Transverse colon (tissue), 4 donors: ENCODE measurements around the gene ONECUT1. TPM values are rescaled to one million over a fixed set of nuclear protein-coding genes. Genes with fewer than 3 reads are reported as not detected.

Experiments
- DNase-seq: peaks from one replicate; pipeline ENCODE4 v3.0.0-alpha.2; 2019
- H3K27ac ChIP-seq, 4 donors: fragments of 200-600 bp; sonication (generic); 2 replicates each; pipeline ENCODE4 v1.5.1; 2016 to 2018; ENCODE audit warnings: inconsistent platforms in 4 of 4
- H3K27me3 ChIP-seq: fragments of 200-600 bp; sonication (generic); 2 replicates; pipeline ENCODE4 v1.5.1; 2017; ENCODE audit warnings: inconsistent platforms
- H3K36me3 ChIP-seq, 4 donors: fragments of 200-600 bp; sonication (generic); 2 replicates each; pipeline ENCODE4 v1.5.1; 2017 to 2019; ENCODE audit warnings: inconsistent platforms in 4 of 4
- H3K4me1 ChIP-seq, 4 donors: fragments of 200-600 bp; sonication (generic); 2 replicates each; pipeline ENCODE4 v1.5.1; 2017 to 2020; ENCODE audit warnings: inconsistent platforms in 4 of 4
- H3K4me3 ChIP-seq, 4 donors: fragments of 200-600 bp; sonication (generic); 1 replicate in 1 of 4; 2 replicates in 3 of 4; pipeline versions ENCODE4 v1.5.1 to v1.6.1; 2017 to 2019; ENCODE audit warnings: inconsistent platforms in 4 of 4
- H3K9me3 ChIP-seq, 2 donors: fragments of 200-600 bp; sonication (generic); 2 replicates each; pipeline ENCODE4 v1.5.1; 2017 to 2019; ENCODE audit warnings: inconsistent platforms in 2 of 2
- EP300 ChIP-seq: sonication (generic); formaldehyde crosslinking; IDR thresholded peaks from one replicate; pipeline ENCODE4 v1.6.1; 2017; ENCODE audit warnings: antibody characterized with exemption, low read depth
- POLR2A ChIP-seq: fragments of 450-650 bp; IDR thresholded peaks from one replicate; pipeline ENCODE4 v1.6.1; 2016; ENCODE audit warnings: antibody characterized with exemption, mild to moderate bottlenecking, moderate library complexity
- POLR2AphosphoS5 ChIP-seq, 3 donors: sonication (generic); formaldehyde crosslinking; IDR thresholded peaks; one replicate each; pipeline ENCODE4 v1.6.1; 2016; ENCODE audit warnings: antibody characterized with exemption in 3 of 3
- WGBS, 2 donors: methylation state at CpG; one replicate each; pipeline ENCODE4 v1.1.5; 2018; ENCODE audit warnings: low coverage in 1 of 2; 5-methylcytosine and 5-hydroxymethylcytosine counted together
- in situ Hi-C, 4 donors: fragments of 200-750 bp; cut with MboI; loops; one replicate each; pipeline versions ENCODE4 v1.15.0 to v1.15.1; 2017; ENCODE audit warnings: low sequenced_read_pairs in 3 of 4, low pct_ligation_motif_present in 1 of 4, low pct_unique_long_range_greater_than_20kb in 1 of 4
- intact Hi-C: fragments of 100-400 bp; cut with DNase I; formaldehyde crosslinking; loops from one replicate; pipeline ENCODE4 v1.15.1; 2023; ENCODE audit warnings: low total_unique reads
- total RNA-seq, 4 donors: library from RNA; depleted of rRNA; stranded (reverse); fragments of >200 nt; gene quantifications; one replicate each; pipeline ENCODE4 v1.1.0, GENCODE V29; 2016
- TF ChIP-seq, protein P1 (sequence below), 5 experiments: fragments of 200-600 bp in 3 of 5; fragments of 450-650 bp in 2 of 5; sonication (generic) in 3 of 5; IDR thresholded peaks; 1 replicate in 2 of 5; 2 replicates in 3 of 5; pipeline ENCODE4 v1.5.1; 2016 to 2017; ENCODE audit warnings: antibody characterized with exemption in 5 of 5, inconsistent platforms in 3 of 5, mild to moderate bottlenecking in 2 of 5, moderate library complexity in 1 of 5

The ONECUT1 gene
- total RNA-seq, 4 donors from 2014 or later = 0.64 TPM; not detected in 3

DNA sequence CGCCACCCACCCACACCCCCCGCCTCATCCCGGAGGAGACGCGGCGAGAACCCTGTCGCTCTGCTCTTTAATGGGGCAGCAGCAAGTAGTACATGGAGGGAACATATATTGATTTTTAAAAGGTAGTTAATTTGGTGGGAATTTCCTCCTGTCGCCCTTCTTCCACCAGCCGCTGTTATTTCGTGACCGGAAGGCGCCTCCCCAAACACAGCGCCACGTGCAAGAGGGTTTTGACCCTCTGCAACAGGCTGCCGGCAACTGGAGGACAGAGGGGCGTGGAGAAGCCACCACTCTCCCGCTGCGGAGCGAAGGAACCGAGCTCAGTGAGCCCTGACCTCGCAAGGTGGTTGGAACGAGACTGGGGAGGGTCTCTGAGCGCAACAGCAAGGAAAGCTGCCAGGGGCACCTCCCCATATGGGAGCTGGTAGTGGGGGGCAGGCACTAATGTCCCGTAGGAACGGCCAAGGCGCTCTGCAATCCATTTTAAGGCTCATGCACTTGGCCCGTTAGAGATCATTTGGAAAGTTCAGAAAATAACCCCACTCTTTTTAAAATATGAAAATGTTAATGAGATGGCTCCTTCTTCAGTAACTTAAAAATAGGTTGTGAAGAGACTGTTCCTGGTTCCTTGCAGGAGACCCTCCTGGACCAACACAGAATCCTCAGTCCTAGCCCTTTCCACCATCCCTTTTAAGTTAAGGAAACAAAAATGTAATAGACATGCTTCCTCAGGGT is 4.3 kb downstream of the ONECUT1 start:
- WGBS, 2 donors = 7% methylated on average over 3 to 24 of the region's 27 CpGs
- intact Hi-C loops = no loop called here
- no peak for TF ChIP-seq POLR2AphosphoS5 (IDR thresholded peaks at IDR 0.05)
- TF ChIP-seq POLR2A = no peak
- peaks cover 100% of the 10 kb centered on the region for H3K27me3 ChIP-seq
- DNase-seq = no peak
- in situ Hi-C loops = loop anchor here in 1 of 4 donors (25.0 kb wide), 2 partner anchors 401 to 926 kb away; no protein-coding TSS in a partner anchor
- H3K4me1 ChIP-seq = peaks cover 0 to 45% (median 31%) of the 10 kb centered on the region in 4 donors
- H3K27ac ChIP-seq = no peak overlapping the region
- H3K36me3 ChIP-seq = no peaks in the 10 kb centered on the region
- no peaks in the 10 kb centered on the region for H3K9me3 ChIP-seq
- no peak overlapping the region for H3K4me3 ChIP-seq

DNA sequence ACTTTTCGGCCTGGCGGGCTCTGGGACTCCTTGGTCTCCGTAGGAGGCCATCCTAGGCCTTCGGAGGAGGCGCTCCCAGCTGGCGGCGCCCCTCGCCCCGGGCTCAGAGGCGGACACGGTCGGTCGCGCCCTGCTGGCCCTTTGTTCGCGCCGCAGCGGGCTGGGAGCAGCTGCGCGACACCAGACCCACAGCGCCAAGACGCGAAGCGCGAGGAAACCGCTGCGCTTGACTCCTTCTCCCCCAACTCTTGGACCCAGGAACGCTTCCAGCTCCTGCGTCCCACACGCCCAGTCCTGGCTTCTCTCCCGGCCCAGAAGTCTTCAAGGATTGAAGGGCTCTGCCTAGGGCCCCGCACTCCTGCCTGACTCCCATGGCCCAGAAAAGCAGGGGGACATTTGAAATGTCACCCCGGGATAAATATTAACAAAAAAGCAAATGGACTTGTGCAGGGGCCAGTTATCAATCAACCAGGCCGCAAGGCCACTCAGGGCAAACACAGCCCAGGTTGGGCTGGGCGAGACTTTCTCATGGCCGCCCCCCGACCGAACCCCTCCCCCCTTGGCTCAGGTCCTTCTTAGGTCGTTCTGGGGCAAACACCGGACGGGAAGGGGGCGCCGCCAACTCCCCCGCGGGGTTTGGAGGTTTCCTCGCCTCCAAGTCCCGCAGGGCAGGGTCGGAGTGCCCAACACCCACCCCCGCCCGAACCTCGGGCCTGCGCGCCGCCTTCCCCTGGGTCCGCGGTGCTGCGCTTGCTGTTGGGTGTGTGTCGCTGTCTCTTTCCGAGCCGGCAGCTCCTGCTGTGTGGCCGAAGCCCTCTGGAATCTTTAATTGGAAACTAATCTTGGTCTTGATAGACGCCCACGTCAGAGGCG is 5.1 kb downstream of the ONECUT1 start:
- in situ Hi-C loops (loop anchor here in 1 of 4 donors (25.0 kb wide), 2 partner anchors 402 to 927 kb away; no protein-coding TSS in a partner anchor), intact Hi-C loops (no loop called here)
- Histone ChIP-seq H3K27ac (no peak overlapping the region), H3K4me1 (peaks cover 0 to 39% (median 28%) of the 10 kb centered on the region in 4 donors), H3K36me3 (no peaks in the 10 kb centered on the region), H3K4me3 (no peak overlapping the region), H3K27me3 (peaks cover 98% of the 10 kb centered on the region), H3K9me3 (no peaks in the 10 kb centered on the region)
- TF ChIP-seq, protein P1, sequence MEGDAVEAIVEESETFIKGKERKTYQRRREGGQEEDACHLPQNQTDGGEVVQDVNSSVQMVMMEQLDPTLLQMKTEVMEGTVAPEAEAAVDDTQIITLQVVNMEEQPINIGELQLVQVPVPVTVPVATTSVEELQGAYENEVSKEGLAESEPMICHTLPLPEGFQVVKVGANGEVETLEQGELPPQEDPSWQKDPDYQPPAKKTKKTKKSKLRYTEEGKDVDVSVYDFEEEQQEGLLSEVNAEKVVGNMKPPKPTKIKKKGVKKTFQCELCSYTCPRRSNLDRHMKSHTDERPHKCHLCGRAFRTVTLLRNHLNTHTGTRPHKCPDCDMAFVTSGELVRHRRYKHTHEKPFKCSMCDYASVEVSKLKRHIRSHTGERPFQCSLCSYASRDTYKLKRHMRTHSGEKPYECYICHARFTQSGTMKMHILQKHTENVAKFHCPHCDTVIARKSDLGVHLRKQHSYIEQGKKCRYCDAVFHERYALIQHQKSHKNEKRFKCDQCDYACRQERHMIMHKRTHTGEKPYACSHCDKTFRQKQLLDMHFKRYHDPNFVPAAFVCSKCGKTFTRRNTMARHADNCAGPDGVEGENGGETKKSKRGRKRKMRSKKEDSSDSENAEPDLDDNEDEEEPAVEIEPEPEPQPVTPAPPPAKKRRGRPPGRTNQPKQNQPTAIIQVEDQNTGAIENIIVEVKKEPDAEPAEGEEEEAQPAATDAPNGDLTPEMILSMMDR (IDR thresholded peaks at IDR 0.05) = no peak
- no peak for TF ChIP-seq EP300
- TF ChIP-seq POLR2AphosphoS5 (IDR thresholded peaks at IDR 0.05) = no peak
- TF ChIP-seq POLR2A = no peak
- no peak for DNase-seq
- 5% methylated on average over 55 of the region's 64 CpGs; no CpG with 5 or more reads in 1 of the 2 donors for WGBS, 2 donors

- DNase-seq = no peak
- Histone ChIP-seq H3K36me3 (no peaks in the 10 kb centered on the region), H3K4me3 (no peak overlapping the region), H3K27ac (no peak overlapping the region), H3K4me1 (peaks cover 0 to 32% (median 19%) of the 10 kb centered on the region in 4 donors), H3K9me3 (no peaks in the 10 kb centered on the region), H3K27me3 (peaks cover 98% of the 10 kb centered on the region)
- intact Hi-C loops (no loop called here), in situ Hi-C loops (loop anchor here in 1 of 4 donors (25.0 kb wide), 2 partner anchors 403 to 928 kb away; no protein-coding TSS in a partner anchor)
- WGBS, 2 donors = 15% methylated on average over 54 of the region's 57 CpGs; no CpG with 5 or more reads in 1 of the 2 donors
- no peak for TF ChIP-seq EP300
- TF ChIP-seq, protein P1 (IDR thresholded peaks at IDR 0.05) = peak in 4 of 5 experiments; percentile 24 to 43 (median 35)
Observed at GRCh38 chr15:52783929-52784798, 6.0 kb downstream of the ONECUT1 start.

- Histone ChIP-seq H3K4me3 (no peak overlapping the region), H3K4me1 (peaks cover 0 to 25% (median 15%) of the 10 kb centered on the region in 4 donors), H3K9me3 (no peaks in the 10 kb centered on the region), H3K36me3 (no peaks in the 10 kb centered on the region), H3K27ac (no peak overlapping the region), H3K27me3 (peaks cover 98% of the 10 kb centered on the region)
- TF ChIP-seq EP300 (no peak), POLR2A (no peak), POLR2AphosphoS5 (IDR thresholded peaks at IDR 0.05) (no peak)
- TF ChIP-seq, protein P1 (IDR thresholded peaks at IDR 0.05) = no peak
- intact Hi-C loops (no loop called here), in situ Hi-C loops (loop anchor here in 1 of 4 donors (25.0 kb wide), 2 partner anchors 404 to 929 kb away; no protein-coding TSS in a partner anchor)
- DNase-seq = no peak
- 13 to 19% methylated on average over 8 to 34 of the region's 34 CpGs for WGBS, 2 donors
Observed at GRCh38 chr15:52783191-52783829, 6.8 kb downstream of the ONECUT1 start.
